Right lobe of liver (tissue), 6 donors: ENCODE data around the gene CYP4F3. TPM values are rescaled to one million over a fixed set of nuclear protein-coding genes. Genes with fewer than 3 reads are reported as not detected.

Source experiments
- ATAC-seq, 4 donors: fragments of 200-7000 bp; cut with Tn5 transposase; one replicate each; pipeline ENCODE4 v1.9.1; 2020; ENCODE audit warnings: mild to moderate bottlenecking in 4 of 4, moderate library complexity in 4 of 4
- DNase-seq, 3 donors: peaks; one replicate each; pipeline ENCODE4 v3.0.0-alpha.2; 2020
- H3K27ac ChIP-seq, 3 donors: fragments of 200-600 bp; one replicate each; pipeline ENCODE4 v1.8.0; 2022
- H3K27me3 ChIP-seq, 2 donors: fragments of 200-600 bp; one replicate each; pipeline ENCODE4 v1.8.0; 2022
- H3K36me3 ChIP-seq, 4 donors: fragments of 200-600 bp; sonication (generic) in 1 of 4; one replicate each; pipeline versions ENCODE4 v1.5.1 to v1.8.0; 2017 to 2022; ENCODE audit warnings: control low read depth in 1 of 4
- H3K4me1 ChIP-seq, 4 donors: fragments of 200-600 bp; sonication (generic) in 1 of 4; one replicate each; pipeline versions ENCODE4 v1.5.1 to v1.8.0; 2017 to 2022; ENCODE audit warnings: control low read depth in 1 of 4
- H3K4me3 ChIP-seq, 3 donors: fragments of 200-600 bp; one replicate each; pipeline ENCODE4 v1.8.0; 2022
- H3K9me3 ChIP-seq, 4 donors: fragments of 200-600 bp; sonication (generic) in 1 of 4; one replicate each; pipeline versions ENCODE4 v1.5.1 to v1.8.0; 2017 to 2022; ENCODE audit warnings: control low read depth in 1 of 4
- POLR2A ChIP-seq: fragments of 450-650 bp; IDR thresholded peaks from one replicate; pipeline ENCODE4 v1.6.1; 2017; ENCODE audit warnings: antibody characterized with exemption, mild to moderate bottlenecking
- WGBS: methylation state at CpG from one replicate; pipeline ENCODE4 v1.1.6; 2018; ENCODE audit warnings: low coverage, low lambda C conversion rate; ENCODE audit not compliant: insufficient coverage; ENCODE audit errors: missing lambda C conversion rate; 5-methylcytosine and 5-hydroxymethylcytosine counted together
- intact Hi-C, 2 donors: fragments of 100-400 bp; cut with DNase I; formaldehyde crosslinking; loops; one replicate each; pipeline versions ENCODE4 v1.11.2 to v1.14.1; 2022
- total RNA-seq, 6 experiments: library from RNA; depleted of rRNA in 2 of 6; stranded (reverse); fragments of >200 nt in 2 of 6; fragmentation: NEBNext Ultra II Directional in 3 of 6; extraction: Animal tissue kit (Norgen Biotek cat#: 25700) in 3 of 6; gene quantifications; one replicate each; pipeline versions ENCODE4 v1.1.0 to v1.2.4, GENCODE V29; 2016 to 2023
- TF ChIP-seq, protein P1 (sequence below), 4 donors: fragments of 200-600 bp in 3 of 4; fragments of 450-650 bp in 1 of 4; IDR thresholded peaks; one replicate each; pipeline versions ENCODE4 v1.5.1 to v1.8.0; 2016 to 2022; ENCODE audit warnings: antibody characterized with exemption in 4 of 4, mild to moderate bottlenecking in 2 of 4
- donor health status: DM: no; HTN: yes; CAD: no.
- donor health status: DM: no; HTN: no; CAD: no.
- donor health status: DM: no; HTN: no; CAD: no.
- donor health status: DM: no; HTN: yes; CAD: no.
- donor health status: DM: no; HTN: yes; CAD: no.

CYP4F3 gene
- total RNA-seq, 6 experiments from 2014 or later, result 186 to 573 (median 245) TPM

DNA sequence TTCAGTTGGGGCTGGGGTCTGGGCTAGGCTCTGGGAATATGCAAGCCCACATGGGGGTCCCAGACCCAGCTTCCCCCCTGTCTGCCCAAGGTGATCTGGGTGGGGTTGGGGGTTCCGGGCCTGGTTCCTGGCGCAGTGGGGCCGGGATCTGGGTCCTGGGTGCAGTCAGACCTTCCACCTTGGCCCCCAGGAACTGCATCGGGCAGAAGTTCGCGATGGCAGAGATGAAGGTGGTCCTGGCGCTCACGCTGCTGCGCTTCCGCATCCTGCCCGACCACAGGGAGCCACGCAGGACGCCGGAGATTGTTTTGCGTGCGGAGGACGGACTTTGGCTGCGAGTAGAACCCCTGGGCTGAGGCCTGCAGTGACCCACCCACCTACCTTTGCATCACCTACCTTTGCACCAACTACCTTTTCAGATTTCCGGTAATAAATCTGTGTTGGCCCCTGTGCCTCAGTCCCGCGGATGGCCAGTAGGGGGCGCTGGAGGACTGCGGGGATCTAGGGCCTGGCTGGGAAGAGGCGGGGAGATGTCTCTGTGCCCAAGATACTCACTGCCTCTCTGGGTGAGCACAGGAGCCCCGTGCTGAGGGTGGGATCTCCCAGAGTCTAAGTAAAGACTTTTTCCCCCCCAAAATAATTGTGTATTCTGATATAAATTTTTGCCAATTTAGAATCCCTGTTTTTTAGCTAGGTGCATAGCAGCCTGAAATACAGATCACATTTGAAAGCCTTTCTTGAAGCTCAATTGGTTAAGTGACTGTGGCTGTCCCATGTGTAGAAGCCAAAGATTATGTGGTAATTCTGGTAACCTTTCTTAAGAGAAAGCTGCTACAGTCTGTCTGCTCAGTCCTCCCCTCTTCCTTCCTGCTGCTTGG lies 11.5 kb upstream of the CYP4F3 start:
- intact Hi-C loops, result no loop called here
- no peak for TF ChIP-seq POLR2A
- TF ChIP-seq, protein P1, sequence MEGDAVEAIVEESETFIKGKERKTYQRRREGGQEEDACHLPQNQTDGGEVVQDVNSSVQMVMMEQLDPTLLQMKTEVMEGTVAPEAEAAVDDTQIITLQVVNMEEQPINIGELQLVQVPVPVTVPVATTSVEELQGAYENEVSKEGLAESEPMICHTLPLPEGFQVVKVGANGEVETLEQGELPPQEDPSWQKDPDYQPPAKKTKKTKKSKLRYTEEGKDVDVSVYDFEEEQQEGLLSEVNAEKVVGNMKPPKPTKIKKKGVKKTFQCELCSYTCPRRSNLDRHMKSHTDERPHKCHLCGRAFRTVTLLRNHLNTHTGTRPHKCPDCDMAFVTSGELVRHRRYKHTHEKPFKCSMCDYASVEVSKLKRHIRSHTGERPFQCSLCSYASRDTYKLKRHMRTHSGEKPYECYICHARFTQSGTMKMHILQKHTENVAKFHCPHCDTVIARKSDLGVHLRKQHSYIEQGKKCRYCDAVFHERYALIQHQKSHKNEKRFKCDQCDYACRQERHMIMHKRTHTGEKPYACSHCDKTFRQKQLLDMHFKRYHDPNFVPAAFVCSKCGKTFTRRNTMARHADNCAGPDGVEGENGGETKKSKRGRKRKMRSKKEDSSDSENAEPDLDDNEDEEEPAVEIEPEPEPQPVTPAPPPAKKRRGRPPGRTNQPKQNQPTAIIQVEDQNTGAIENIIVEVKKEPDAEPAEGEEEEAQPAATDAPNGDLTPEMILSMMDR (IDR thresholded peaks at IDR 0.05), result peak; percentile 91 to 98 (median 96)
- no peaks in the 10 kb centered on the region for H3K9me3 ChIP-seq

DNA sequence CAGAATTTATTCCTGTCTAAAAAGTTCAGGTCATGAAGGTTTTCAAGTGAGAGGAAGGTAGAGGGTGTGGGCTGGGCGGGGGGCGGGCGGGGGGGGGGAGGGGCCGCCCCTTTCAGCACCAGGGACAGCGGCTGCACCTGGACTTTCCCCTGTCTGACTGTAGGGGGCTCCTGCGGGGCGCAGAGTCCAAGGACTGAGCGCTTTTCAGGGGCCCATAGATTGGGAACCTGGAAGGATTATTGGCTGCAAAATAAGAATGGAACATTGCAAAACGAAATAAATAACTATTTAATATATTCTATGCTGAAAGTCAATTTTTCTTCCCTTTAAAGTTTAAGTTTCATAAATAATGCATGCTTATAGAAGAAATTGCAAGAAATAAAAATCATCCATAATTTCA lies 8.9 kb upstream of the CYP4F3 start:
- TF ChIP-seq, protein P1 (IDR thresholded peaks at IDR 0.05), result peak; percentile 30 to 59 (median 44)
- no peak for TF ChIP-seq POLR2A
- DNase-seq, result peak in 2 of 3 donors; percentile 48 to 58
- peaks cover 0 to 42% (median 15%) of the 10 kb centered on the region in 4 donors for H3K4me1 ChIP-seq
- 6% methylated on average over 8 of the region's 9 CpGs for WGBS
- no peaks in the 10 kb centered on the region for H3K9me3 ChIP-seq
- H3K27ac ChIP-seq, result no peak overlapping the region
- H3K36me3 ChIP-seq, result no peaks in the 10 kb centered on the region
- ATAC-seq, result peak in 3 of 4 donors; percentile 11 to 43 (median 37)
- no peak overlapping the region for H3K4me3 ChIP-seq
- intact Hi-C loops, result loop anchor here in 1 of 2 donors (10.0 kb wide), 1 partner anchor 543 kb away; the partner anchor contains the start of gene CIB3
- H3K27me3 ChIP-seq, result no peaks in the 10 kb centered on the region

More for the DNA sequence above, 11.5 kb upstream of the CYP4F3 start:
- Histone ChIP-seq H3K36me3 (no peaks in the 10 kb centered on the region), H3K27me3 (no peaks in the 10 kb centered on the region), H3K4me3 (no peak overlapping the region), H3K4me1 (peaks cover 0 to 19% (median 3%) of the 10 kb centered on the region in 4 donors), H3K27ac (no peak overlapping the region)
- ATAC-seq (peak; percentile 91 to 95 (median 92)), DNase-seq (peak; percentile 86 to 87 (median 86))
- WGBS, result 0% methylated on average over 12 of the region's 25 CpGs

DNA sequence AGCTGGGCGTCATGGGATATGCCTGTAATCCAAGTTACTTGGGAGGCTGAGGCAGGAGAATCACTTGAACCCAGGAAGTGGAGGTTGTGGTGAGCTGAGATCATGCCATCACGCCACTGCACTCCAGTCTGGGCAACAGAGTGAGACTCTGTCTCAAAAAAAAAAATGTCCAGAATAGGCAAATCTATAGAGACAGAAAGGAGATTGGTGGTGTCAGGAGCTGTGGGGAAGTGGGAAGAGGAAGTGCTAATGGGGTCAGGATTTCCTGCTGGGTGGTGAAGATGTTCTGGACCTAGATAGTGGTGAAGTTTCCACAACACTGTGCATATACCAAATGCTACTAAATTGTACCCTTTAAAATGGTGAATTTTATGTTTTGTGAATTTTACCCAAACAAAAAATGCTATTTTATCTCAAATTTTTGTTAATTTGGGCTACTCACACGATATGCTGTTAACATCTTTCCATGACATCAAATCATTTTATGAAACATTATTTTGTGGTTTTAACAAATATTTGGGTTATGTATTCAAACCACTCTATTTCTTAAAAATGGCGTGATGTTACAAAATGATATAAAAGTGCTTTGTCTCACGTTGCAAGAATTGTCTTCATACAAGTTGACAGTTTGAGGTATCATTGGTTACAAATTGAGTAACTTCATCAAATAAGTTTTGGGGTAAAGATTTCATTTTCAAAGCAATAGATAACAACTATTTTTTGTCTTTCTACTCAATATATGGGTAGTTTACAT lies 7.4 kb upstream of the CYP4F3 start:
- H3K4me3 ChIP-seq, result no peak overlapping the region
- H3K9me3 ChIP-seq, result no peaks in the 10 kb centered on the region
- DNase-seq, result no peak
- H3K4me1 ChIP-seq, result peaks cover 0 to 42% (median 15%) of the 10 kb centered on the region in 4 donors
- H3K36me3 ChIP-seq, result no peaks in the 10 kb centered on the region
- 42% methylated on average over 4 of the region's 5 CpGs for WGBS
- H3K27ac ChIP-seq, result peak overlapping the region in 1 of 3 donors; percentile 76
- no peaks in the 10 kb centered on the region for H3K27me3 ChIP-seq
- ATAC-seq, result peak in 1 of 4 donors; percentile 9
- intact Hi-C loops, result loop anchor here in 1 of 2 donors (10.0 kb wide), 1 partner anchor 542 kb away; the partner anchor contains the start of gene CIB3
- TF ChIP-seq, protein P1 (IDR thresholded peaks at IDR 0.05), result no peak

DNA sequence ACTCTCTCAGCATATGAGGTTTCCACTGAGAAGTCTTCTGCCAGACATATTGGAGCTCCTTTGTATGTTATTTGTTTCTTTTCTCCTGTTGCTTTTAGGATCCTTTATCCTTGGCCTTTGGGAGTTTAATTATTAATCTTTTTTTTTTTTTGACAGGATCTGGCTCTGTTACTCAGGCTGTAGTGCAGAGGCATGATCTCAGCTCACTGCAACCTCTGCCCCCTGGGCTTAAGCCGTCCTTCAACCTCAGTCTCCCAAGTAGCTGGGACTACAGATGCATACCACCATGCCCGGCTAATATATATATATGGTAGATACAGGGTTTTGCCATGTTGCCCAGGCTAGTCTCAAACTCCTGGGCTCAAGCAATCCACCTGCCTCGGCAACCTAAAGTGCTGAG lies 6.6 kb upstream of the CYP4F3 start:
- peak; percentile 12 for TF ChIP-seq POLR2A
- TF ChIP-seq, protein P1 (IDR thresholded peaks at IDR 0.05), result no peak
- peak; percentile 44 to 74 (median 72) for DNase-seq
- intact Hi-C loops, result loop anchor here in 1 of 2 donors (10.0 kb wide), 1 partner anchor 541 kb away; the partner anchor contains the start of gene CIB3
- ATAC-seq, result peak; percentile 55 to 67 (median 63)
- H3K36me3 ChIP-seq, result no peaks in the 10 kb centered on the region
- H3K27ac ChIP-seq, result peak overlapping the region in 2 of 3 donors; percentile 65 to 76
- WGBS, result 18% methylated on average over 3 of the region's 3 CpGs
- no peaks in the 10 kb centered on the region for H3K27me3 ChIP-seq
- H3K9me3 ChIP-seq, result no peaks in the 10 kb centered on the region
- H3K4me3 ChIP-seq, result peak overlapping the region in 1 of 3 donors; percentile 10
- H3K4me1 ChIP-seq, result peaks cover 0 to 43% (median 15%) of the 10 kb centered on the region in 4 donors
